SK-N-SH (cell line): ENCODE measurements around the gene RFK. TPM values are rescaled to one million over a fixed set of nuclear protein-coding genes. Genes with fewer than 3 reads are reported as not detected.

Experiments used
- CTCF ChIA-PET: fragments of 300-600, 350-600 bp; formaldehyde crosslinking; extraction: SDS; loops from one replicate; lab custom pipeline; 2021; lab: Yijun Ruan, JAX
- POLR2A ChIA-PET: fragments of 350-600 bp; sonication (Branson Sonifier 250); formaldehyde crosslinking; extraction: SDS; loops from one replicate; lab custom pipeline; 2020; ENCODE audit warnings: antibody characterized with exemption, inconsistent platforms; lab: Yijun Ruan, JAX
- DNase-seq: peaks from one replicate; pipeline ENCODE4 v3.0.0; 2012
- H2AFZ ChIP-seq: fragments of 200-600 bp; sonication (generic); 2 replicates; pipeline ENCODE4 v1.8.1; 2016; ENCODE audit warnings: antibody characterized with exemption, mild to moderate bottlenecking, low read depth
- H3F3A ChIP-seq: fragments of 200-600 bp; sonication (generic); replicated peaks from 2 replicates; pipeline ENCODE3; 2016; ENCODE audit warnings: antibody characterized with exemption, mild to moderate bottlenecking; ENCODE audit not compliant: insufficient read depth
- H3K27ac ChIP-seq, 2 experiments: fragments of 200-500 bp in 1 of 2; fragments of 200-600 bp in 1 of 2; sonication (Bioruptor generic) in 1 of 2; sonication (generic), shearing (Covaris generic) in 1 of 2; 2 replicates each; pipeline versions ENCODE4 v1.5.1 to v1.6.1; 2014 to 2016; ENCODE audit warnings: low read depth in 2 of 2, inconsistent platforms in 1 of 2, low read length in 1 of 2, mild to moderate bottlenecking in 1 of 2, mixed read lengths in 1 of 2
- H3K27me3 ChIP-seq: fragments of 200-600 bp; sonication (generic), shearing (Covaris generic); 2 replicates; pipeline ENCODE4 v1.6.1; 2016; ENCODE audit warnings: mixed run types; ENCODE audit not compliant: insufficient read depth
- H3K36me3 ChIP-seq, 2 experiments: fragments of 200-500 bp in 1 of 2; fragments of 200-600 bp in 1 of 2; sonication (Bioruptor generic) in 1 of 2; sonication (generic) in 1 of 2; replicated peaks in 1 of 2; 2 replicates each; pipeline versions ENCODE3 to v1.5.1; 2014 to 2016; ENCODE audit warnings: low read length in 1 of 2, mild to moderate bottlenecking in 1 of 2; ENCODE audit not compliant: insufficient read depth in 2 of 2, control insufficient read depth in 1 of 2
- H3K4me1 ChIP-seq, 2 experiments: fragments of 200-500 bp in 1 of 2; fragments of 200-600 bp in 1 of 2; sonication (Bioruptor generic) in 1 of 2; sonication (generic), shearing (Covaris generic) in 1 of 2; 2 replicates each; pipeline versions ENCODE4 v1.5.1 to v1.6.1; 2014 to 2016; ENCODE audit warnings: low read depth in 1 of 2, low read length in 1 of 2, mixed run types in 1 of 2; ENCODE audit not compliant: insufficient read depth in 2 of 2, control insufficient read depth in 1 of 2
- H3K4me2 ChIP-seq: fragments of 200-600 bp; sonication (generic), shearing (Covaris generic); 2 replicates; pipeline ENCODE4 v1.6.1; 2017; ENCODE audit warnings: mixed run types
- H3K4me3 ChIP-seq, 2 experiments: fragments of 200-500 bp in 1 of 2; fragments of 200-600 bp in 1 of 2; sonication (Bioruptor generic) in 1 of 2; sonication (generic), shearing (Covaris generic) in 1 of 2; 2 replicates each; pipeline versions ENCODE4 v1.5.1 to v1.8.1; 2014 to 2016; ENCODE audit warnings: low read depth in 2 of 2, inconsistent platforms in 1 of 2, low read length in 1 of 2, mild to moderate bottlenecking in 1 of 2, mixed read lengths in 1 of 2, moderate library complexity in 1 of 2
- H3K79me2 ChIP-seq: fragments of 200-600 bp; sonication (generic); 2 replicates; pipeline ENCODE4 v1.8.1; 2017; ENCODE audit warnings: mild to moderate bottlenecking; ENCODE audit not compliant: insufficient read depth
- H3K9ac ChIP-seq: fragments of 200-600 bp; sonication (generic); 2 replicates; pipeline ENCODE4 v1.6.1; 2017; ENCODE audit warnings: mixed run types
- H3K9me2 ChIP-seq: fragments of 200-600 bp; sonication (generic); 2 replicates; pipeline ENCODE4 v1.6.1; 2017; ENCODE audit warnings: mixed run types
- H3K9me3 ChIP-seq: fragments of 200-600 bp; sonication (generic); 2 replicates; pipeline ENCODE4 v1.6.1; 2017; ENCODE audit warnings: mixed run types, mild to moderate bottlenecking, moderate library complexity
- H4K20me1 ChIP-seq: fragments of 200-600 bp; sonication (generic); 2 replicates; pipeline ENCODE4 v1.6.1; 2017; ENCODE audit warnings: mild to moderate bottlenecking, mixed run types; ENCODE audit not compliant: insufficient read depth
- CTCF ChIP-seq: fragments of 200-600 bp; sonication (generic); IDR thresholded peaks from 2 replicates; pipeline ENCODE4 v1.6.1; 2017; ENCODE audit warnings: antibody characterized with exemption, mild to moderate bottlenecking, moderate library complexity
- EP300 ChIP-seq, 2 experiments: IDR thresholded peaks; 2 replicates each; pipeline versions ENCODE4 v1.4.0 to v1.6.1; 2012; ENCODE audit warnings: borderline replicate concordance in 1 of 2, low read depth in 1 of 2, low read length in 1 of 2
- MXI1 ChIP-seq: IDR thresholded peaks from 2 replicates; pipeline ENCODE4 v1.6.1; 2012; ENCODE audit warnings: mild to moderate bottlenecking, low read depth, low read length, improper control_type of control experiment
- PBX3 ChIP-seq: IDR thresholded peaks from 2 replicates; pipeline ENCODE4; 2012
- RAD21 ChIP-seq: IDR thresholded peaks from 2 replicates; pipeline ENCODE4 v1.6.1; 2012; ENCODE audit warnings: mild to moderate bottlenecking, low read length
- RCOR1 ChIP-seq: fragments of 150-350 bp; IDR thresholded peaks from 2 replicates; pipeline ENCODE4 v1.6.1; 2017; ENCODE audit warnings: antibody characterized with exemption, low read length
- RFX5 ChIP-seq: IDR thresholded peaks from 2 replicates; pipeline ENCODE4 v1.6.1; 2012; ENCODE audit warnings: mild to moderate bottlenecking, improper control_type of control experiment, low read length
- SIN3A ChIP-seq: IDR thresholded peaks from 2 replicates; pipeline ENCODE4 v1.6.1; 2012; ENCODE audit warnings: low read depth, mild to moderate bottlenecking, low read length, moderate library complexity, borderline replicate concordance
- SMC3 ChIP-seq: IDR thresholded peaks from 2 replicates; pipeline ENCODE4 v1.6.1; 2012; ENCODE audit warnings: low read depth, low read length, improper control_type of control experiment
- USF1 ChIP-seq: IDR thresholded peaks from 2 replicates; pipeline ENCODE4 v1.4.0; 2012; ENCODE audit warnings: low read depth, borderline replicate concordance
- YY1 ChIP-seq: IDR thresholded peaks from 2 replicates; pipeline ENCODE4 v1.4.0; 2012; ENCODE audit warnings: low read depth, mild to moderate bottlenecking
- WGBS: methylation state at CpG from one replicate; pipeline ENCODE4 v1.1.6; 2017; ENCODE audit warnings: low lambda C conversion rate; 5-methylcytosine and 5-hydroxymethylcytosine counted together
- polyA plus RNA-seq, 3 experiments: library from polyadenylated mRNA; depleted of rRNA; stranded (reverse); fragments of >200 nt; gene quantifications; 2 replicates each; pipeline ENCODE4 v1.2.3, GENCODE V29; 2012

The RFK gene
- polyA plus RNA-seq, 1 of the 3 experiments (the other 2 are of a cell fraction): 7.2 TPM

GRCh38 chr9:76403352-76403751 lies 9.1 kb upstream of the RFK start:
- H3K9ac ChIP-seq: peak overlapping the region; percentile 39; the same call in 1 of the 2 replicates
- DNase-seq: peak; percentile 8

More at GRCh38 chr9:76403352-76403751, 9.1 kb upstream of the RFK start:
- peaks cover 0 to 4% of the 10 kb centered on the region in 2 experiments; a peak in 1 of 4 replicates for H3K4me1 ChIP-seq
- no peaks in the 10 kb centered on the region for H3K27me3 ChIP-seq
- no peak overlapping the region for H3K4me3 ChIP-seq
- POLR2A ChIA-PET: no interaction called here
- no peaks in the 10 kb centered on the region for H3K36me3 ChIP-seq
- peak overlapping the region in 1 of 2 experiments; percentile 18; a peak in 3 of 4 replicates for H3K27ac ChIP-seq
- WGBS: 2% methylated on average over 2 of the region's 2 CpGs
- no peaks in the 10 kb centered on the region for H3K9me3 ChIP-seq
- no peaks in the 10 kb centered on the region for H3K9me2 ChIP-seq
- H2AFZ ChIP-seq: peak overlapping the region; percentile 91; the same call in 1 of the 2 replicates
- H4K20me1 ChIP-seq: no peaks in the 10 kb centered on the region
- CTCF ChIA-PET: interaction anchor here (0.8 to 1.0 kb wide), 2 partner anchors 16 to 301 kb away, joined by 3 to 4 read pairs; no protein-coding TSS in a partner anchor
- peaks cover 4% of the 10 kb centered on the region for H3F3A ChIP-seq
- TF ChIP-seq USF1: no peak
- no peak for TF ChIP-seq YY1
- TF ChIP-seq CTCF: peak; percentile 72
- TF ChIP-seq MXI1: no peak
- TF ChIP-seq RFX5: no peak
- TF ChIP-seq PBX3: peak; percentile 46
- TF ChIP-seq SMC3: peak; percentile 50
- TF ChIP-seq RAD21: peak; percentile 45
- no peak for TF ChIP-seq RCOR1
- TF ChIP-seq SIN3A: no peak
- TF ChIP-seq EP300 (IDR thresholded peaks at IDR 0.05; ENCODE audit: borderline replicate concordance in 1 of 2, low read depth in 1 of 2, low read length in 1 of 2): no peak
- peak overlapping the region; percentile 44; the same call in 1 of the 2 replicates for H3K4me2 ChIP-seq
- no peaks in the 10 kb centered on the region for H3K79me2 ChIP-seq
